Measurements from ENCODE around the gene RASSF7.

Gene RASSF7

DNA sequence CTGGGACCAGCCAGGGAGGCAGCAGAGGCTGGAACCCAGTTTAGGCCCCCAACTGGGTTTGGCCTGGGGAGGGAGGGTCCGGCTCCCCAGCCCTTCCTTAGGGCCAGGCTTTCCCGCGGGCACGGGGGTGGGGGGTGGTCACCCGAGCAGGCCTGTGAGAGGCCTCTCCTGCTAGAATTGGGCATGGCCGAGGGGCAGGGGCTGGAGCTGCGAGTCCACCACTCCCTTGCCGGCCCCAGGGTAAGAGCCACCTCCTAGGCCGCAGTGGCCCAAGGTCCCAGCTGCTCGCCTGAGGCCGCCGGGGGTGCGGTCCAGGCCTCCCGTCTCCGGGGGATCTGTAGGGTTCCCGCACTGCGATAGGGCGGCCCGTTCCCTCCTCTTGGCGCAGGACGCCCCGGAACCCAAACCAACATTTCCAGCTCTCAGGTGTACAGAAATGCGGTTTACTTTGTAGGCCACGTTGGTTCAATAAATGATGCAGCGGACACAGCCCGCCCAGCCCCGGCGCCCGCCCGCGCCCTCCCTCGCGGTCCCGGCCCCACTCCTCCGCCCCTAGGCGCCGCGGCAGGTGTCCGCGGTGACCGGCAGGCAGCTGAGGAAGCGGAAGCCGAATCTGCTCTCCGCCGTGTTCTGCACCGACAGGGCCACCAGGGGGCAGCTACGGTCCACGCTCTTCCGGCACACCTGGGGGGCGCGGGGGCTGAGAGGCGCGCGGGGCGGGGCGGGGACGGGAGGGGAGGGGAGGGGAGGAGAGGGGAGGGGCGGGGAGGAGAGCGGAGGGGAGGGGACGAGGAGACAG, 6.1 kb upstream of the RASSF7 start:
- Mint-ChIP-seq H3K9me3 (no peaks in the 10 kb centered on the region), H3K4me1 (peaks cover under 1% of the 10 kb centered on the region), H3K27ac (no peak overlapping the region), H3K36me3 (peaks cover under 1% of the 10 kb centered on the region), H3K4me3 (peak overlapping the region; percentile 42)
- ATAC-seq (peak; percentile 78), DNase-seq (ENCODE audit: low spot score in 2 of 2) (peak; percentile 65 to 82)

DNA sequence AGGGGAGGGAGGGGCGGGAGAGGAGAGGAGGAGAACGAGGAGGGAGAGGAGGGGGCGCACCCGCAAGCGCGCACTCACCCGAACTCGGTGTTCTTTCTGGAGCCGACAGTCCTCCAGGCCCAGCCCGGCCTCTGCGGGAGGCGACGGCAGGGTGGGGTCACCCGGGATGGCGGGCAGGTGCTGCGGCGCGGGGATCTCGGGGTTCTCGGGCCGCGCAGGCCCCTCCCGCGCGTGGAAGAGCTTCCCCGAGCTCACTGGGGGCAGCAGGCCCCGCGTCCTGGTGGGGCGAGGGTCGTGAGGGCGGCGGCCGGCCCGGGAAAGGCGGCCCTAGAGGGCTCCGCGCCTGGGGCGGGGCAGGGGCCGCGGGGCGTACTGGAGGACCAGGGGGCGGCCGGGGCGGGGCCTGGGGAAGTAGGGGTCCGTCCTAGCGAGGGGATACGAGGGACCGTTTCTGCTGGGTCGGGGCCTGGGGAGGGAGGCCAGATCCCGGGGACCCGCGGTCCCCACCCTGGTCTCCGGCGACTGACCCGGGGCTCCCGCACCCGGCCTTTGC, 5.5 kb upstream of the RASSF7 start:
- Mint-ChIP-seq H3K36me3 (peaks cover 7% of the 10 kb centered on the region), H3K27ac (no peak overlapping the region), H3K4me3 (peak overlapping the region; percentile 42), H3K4me1 (peaks cover 7% of the 10 kb centered on the region), H3K9me3 (no peaks in the 10 kb centered on the region)
- no peak for DNase-seq (ENCODE audit: low spot score in 2 of 2)
- peak; percentile 4 for ATAC-seq

DNA sequence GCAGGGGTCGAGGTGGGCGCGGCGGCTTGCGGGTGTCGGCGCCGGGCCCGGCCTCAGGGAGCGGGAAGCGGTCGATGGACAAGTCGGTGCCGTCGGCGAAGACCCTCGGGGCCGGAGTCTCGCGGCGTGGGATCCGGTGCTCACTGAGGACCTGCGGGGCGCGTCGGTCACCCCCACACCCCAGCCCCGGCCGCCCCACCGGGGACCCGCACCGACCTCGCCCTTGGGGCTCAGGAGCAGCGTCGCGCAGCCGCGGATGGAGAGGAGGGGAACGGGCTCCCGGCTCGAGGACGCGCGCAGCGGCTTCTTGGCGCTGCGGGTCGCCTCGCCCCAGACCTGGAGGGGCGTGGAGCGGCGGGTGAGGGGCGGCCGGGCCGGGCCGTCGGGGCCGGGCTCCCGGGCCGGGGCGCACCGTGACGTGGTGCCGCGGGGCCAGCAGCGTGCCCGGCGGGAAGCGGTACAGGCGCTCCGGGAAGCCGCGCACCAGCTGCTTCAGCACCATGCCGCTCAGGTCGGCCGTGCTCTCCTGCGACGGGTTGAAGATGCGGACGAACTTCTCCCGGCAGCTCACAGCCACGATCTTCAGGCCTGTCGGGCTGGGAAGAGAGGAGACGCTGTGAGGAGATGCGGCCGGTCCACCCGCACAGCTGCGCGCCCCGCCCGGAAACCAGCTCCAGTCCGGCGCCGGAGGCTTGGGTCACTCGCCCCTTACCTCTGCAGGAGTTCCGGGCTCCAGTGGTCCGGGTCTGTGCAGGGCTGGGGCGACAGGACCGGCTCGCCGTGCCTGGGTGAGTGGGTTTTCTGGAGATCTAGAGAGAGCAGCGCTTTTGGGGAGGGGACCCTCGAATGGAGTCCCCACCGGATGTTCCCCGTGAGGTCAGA, 4.7 kb upstream of the RASSF7 start:
- H3K36me3 Mint-ChIP-seq, result peaks cover 7% of the 10 kb centered on the region
- peak overlapping the region; percentile 42 for H3K4me3 Mint-ChIP-seq
- peaks cover 8% of the 10 kb centered on the region for H3K4me1 Mint-ChIP-seq
- no peaks in the 10 kb centered on the region for H3K9me3 Mint-ChIP-seq
- H3K27ac Mint-ChIP-seq, result no peak overlapping the region
- no peak for ATAC-seq
- DNase-seq (ENCODE audit: low spot score in 2 of 2), result no peak

DNA sequence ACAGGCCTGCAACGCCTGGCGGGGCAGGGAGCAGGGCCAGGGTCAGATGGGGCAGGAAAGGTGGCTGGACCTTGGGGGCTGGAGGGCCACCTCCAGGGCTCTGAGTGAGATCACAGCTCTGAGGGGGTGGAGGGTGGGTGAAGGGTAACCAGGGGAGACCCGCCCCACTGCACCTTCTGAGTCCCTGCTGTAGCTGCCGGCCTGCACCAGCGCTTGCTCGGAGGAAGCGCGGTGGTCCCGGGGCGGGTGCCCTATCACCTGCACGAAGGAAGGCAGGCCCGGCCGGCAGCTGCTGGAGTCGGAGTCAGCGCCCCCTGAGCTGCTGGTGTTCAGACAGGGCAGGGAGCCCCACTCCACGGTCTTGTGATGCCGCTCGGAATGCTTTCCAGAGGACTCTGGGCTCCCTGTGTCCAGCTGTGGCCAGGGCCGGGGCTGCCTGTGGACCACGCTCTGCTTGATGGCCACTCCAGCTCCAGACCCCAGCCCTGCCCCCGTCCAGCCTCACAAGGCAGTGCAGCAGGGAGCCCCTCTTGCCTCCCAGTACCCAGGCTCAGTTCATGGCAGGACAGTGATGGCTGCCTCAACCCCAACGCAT, 4.0 kb upstream of the RASSF7 start:
- peak in 1 of 2 donors; percentile 60 for DNase-seq (ENCODE audit: low spot score in 2 of 2)
- Mint-ChIP-seq H3K4me1 (peaks cover 13% of the 10 kb centered on the region), H3K4me3 (peak overlapping the region; percentile 42), H3K9me3 (no peaks in the 10 kb centered on the region), H3K36me3 (peaks cover 14% of the 10 kb centered on the region), H3K27ac (no peak overlapping the region)
- no peak for ATAC-seq

DNA sequence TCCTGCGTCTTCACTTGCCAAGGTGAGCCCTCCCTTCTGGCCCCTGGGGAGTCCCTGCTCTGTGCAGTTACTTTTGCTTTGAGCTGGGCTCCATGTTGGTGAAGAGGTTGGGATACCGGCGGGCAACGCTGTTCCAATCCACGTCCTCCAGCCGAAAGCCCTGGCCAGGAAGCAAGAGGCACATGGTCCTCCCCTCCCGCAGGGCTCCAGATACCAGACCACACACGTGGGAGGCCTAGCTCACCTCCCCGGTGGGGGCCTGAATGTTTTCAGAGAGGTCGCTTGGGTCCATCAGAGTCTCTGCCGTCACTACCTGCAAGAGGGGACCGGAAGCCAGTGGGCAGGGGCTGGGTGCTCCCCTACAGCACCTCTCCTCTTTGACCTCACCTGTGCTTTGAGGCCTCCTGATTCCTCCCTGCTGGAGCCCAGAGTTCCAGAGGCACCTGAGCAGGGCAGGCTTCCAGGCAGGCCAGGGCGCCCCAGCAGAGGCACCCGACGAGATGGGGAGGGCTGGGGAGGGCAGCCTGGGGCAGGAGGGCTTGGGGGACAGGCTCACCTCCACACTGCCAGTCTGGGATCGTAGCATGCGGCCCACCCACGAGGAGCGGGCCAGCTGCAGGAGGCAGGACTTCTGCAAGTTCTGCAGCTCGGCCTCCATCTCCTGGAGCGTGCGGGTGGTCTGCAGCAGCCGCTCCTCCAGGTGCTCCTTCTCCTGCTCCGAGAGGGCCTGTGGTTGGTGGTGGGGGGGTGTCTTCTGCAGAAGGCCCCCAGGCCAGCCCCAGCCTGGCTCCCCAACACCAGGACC, 3.2 kb upstream of the RASSF7 start:
- H3K27ac Mint-ChIP-seq, result no peak overlapping the region
- peaks cover 15% of the 10 kb centered on the region for H3K4me1 Mint-ChIP-seq
- DNase-seq (ENCODE audit: low spot score in 2 of 2), result peak in 1 of 2 donors; percentile 56
- peak overlapping the region; percentile 42 for H3K4me3 Mint-ChIP-seq
- ATAC-seq, result no peak
- H3K9me3 Mint-ChIP-seq, result no peaks in the 10 kb centered on the region
- peaks cover 16% of the 10 kb centered on the region for H3K36me3 Mint-ChIP-seq

DNA sequence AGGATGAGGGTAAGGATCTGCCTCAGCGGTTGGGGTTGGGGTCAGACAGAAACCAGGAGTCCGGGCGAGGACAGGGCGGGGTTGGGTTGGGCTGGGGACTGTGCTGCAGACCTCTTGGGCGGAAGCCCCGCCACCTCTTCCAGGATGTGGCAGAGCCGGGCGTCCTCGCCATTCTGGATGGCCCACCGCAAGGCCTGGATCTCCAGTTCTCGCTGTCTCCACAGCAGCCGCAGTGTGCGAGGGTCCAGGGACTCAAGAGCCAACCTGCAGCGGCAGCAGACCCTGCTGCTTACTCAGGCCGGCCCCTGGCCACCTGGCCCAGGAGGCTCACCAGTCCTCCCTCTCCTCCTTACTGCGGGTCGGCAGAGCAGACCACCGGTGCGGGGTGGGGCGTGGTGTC, 2.3 kb upstream of the RASSF7 start:
- H3K36me3 Mint-ChIP-seq, result peaks cover 20% of the 10 kb centered on the region
- no peak overlapping the region for H3K4me3 Mint-ChIP-seq
- no peaks in the 10 kb centered on the region for H3K9me3 Mint-ChIP-seq
- H3K4me1 Mint-ChIP-seq, result peaks cover 16% of the 10 kb centered on the region
- H3K27ac Mint-ChIP-seq, result no peak overlapping the region
- no peak for DNase-seq (ENCODE audit: low spot score in 2 of 2)
- ATAC-seq, result no peak

DNA sequence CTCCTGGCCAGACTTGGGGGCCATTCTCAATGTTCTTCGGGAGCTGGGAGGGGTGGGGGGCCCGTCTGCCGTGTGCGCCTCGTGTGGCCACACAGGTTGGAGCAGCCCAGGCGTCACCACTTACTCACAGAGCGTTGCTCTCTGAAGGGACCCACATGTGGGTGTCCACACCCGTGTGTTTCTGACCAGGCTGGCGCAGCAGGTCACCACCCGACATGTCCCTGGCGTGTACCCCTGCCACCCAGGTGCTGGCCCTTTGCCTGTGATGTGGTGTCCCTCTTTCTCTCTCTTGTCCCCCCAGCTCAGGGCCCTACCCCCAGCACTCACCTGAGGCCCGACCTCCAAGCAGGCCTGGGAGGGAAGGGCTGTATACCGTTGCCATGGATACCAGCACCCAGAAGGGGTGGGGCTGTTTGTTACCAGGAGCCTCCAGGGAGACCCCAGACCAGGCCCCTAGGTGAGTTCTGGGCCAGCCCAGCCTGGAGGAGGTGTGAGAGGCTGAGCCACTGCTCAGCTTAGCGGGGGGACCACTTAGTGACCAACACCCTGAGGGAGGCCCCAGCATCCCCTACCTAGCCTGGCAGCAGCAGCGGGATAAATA, 1.6 kb upstream of the RASSF7 start:
- peak in 1 of 2 donors; percentile 54 for DNase-seq (ENCODE audit: low spot score in 2 of 2)

DNA sequence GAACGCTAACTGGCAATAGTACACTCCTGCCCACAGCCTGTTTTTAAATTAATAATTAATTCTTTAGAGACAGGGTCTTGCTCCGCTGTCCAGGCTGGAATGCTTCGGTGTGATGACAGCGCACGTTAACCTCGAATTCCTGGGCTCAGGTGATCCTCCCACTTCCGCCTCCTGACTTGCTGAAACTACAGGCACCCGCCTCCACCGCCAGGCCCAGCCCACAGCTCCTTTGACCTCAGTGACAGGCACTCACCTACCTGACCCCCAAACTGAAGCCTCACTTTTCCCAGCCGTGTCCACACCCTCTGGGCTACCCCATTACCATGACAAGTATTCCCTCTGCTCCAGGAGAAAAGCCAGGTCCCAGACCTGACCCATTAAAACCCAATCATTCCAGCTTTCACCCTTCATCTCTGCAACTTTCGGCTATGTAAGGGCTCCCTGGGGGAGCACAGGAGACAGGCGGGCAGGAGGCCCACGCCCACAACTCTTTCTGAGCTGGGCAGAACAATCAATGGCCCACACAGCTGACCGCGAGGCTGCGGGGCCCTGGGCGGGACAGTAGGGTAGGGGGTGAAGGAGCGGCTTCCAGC, 962 bp upstream of the RASSF7 start:
- H3K9me3 Mint-ChIP-seq, result no peaks in the 10 kb centered on the region
- DNase-seq (ENCODE audit: low spot score in 2 of 2) (peak in 1 of 2 donors; percentile 55), ATAC-seq (no peak)
- peaks cover 32% of the 10 kb centered on the region for H3K36me3 Mint-ChIP-seq
- H3K4me3 Mint-ChIP-seq, result peak overlapping the region; percentile 85
- H3K4me1 Mint-ChIP-seq, result peaks cover 20% of the 10 kb centered on the region
- H3K27ac Mint-ChIP-seq, result peak overlapping the region; percentile 29

More for the DNA sequence above, 1.6 kb upstream of the RASSF7 start:
- Mint-ChIP-seq H3K27ac (no peak overlapping the region), H3K4me1 (peaks cover 20% of the 10 kb centered on the region), H3K36me3 (peaks cover 26% of the 10 kb centered on the region), H3K9me3 (no peaks in the 10 kb centered on the region), H3K4me3 (peak overlapping the region; percentile 85)
- ATAC-seq, result no peak

DNA sequence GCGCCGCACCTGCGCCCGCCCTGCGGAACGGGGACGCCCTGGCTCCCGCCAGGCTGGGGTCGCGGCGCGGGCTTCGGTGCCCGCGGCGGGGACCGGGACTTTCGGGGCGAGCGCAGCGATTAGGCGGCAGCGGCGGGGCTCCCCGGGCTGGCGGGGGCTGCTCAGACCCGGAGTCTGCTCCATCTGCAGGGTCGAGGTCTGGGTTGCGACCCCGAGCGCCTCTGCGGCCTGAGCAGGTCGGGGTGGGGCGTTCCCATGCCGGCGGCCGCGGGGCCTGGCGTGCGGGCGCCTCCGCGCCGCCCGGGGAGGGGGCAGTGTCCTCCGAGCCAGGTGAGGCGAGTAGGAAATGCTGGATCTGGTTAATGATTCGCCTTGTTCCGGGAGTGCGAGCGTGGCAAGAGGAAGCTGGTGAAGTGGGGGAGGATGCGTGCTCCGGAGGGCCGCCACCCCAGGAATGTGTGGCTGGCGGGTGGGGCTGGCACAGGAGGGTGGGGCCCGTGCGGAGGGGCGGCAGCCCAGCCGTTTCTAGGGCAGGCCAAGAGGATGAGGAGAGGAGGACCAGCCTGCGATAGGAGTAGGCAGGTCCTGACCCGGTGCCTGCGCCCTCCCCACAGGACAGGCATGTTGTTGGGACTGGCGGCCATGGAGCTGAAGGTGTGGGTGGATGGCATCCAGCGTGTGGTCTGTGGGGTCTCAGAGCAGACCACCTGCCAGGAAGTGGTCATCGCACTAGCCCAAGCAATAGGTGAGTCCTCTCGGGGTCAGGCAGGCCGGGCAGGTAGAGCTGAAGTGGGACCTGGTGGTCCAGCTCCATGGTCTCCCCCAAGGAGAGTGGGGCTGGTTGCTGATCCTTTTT, 606 bp downstream of the RASSF7 start:
- H3K27ac Mint-ChIP-seq, result peak overlapping the region; percentile 86
- peak overlapping the region; percentile 85 for H3K4me3 Mint-ChIP-seq
- peaks cover 20% of the 10 kb centered on the region for H3K4me1 Mint-ChIP-seq
- peak; percentile 51 for ATAC-seq
- H3K9me3 Mint-ChIP-seq, result no peaks in the 10 kb centered on the region
- peaks cover 40% of the 10 kb centered on the region for H3K36me3 Mint-ChIP-seq
- no peak for DNase-seq (ENCODE audit: low spot score in 2 of 2)

DNA sequence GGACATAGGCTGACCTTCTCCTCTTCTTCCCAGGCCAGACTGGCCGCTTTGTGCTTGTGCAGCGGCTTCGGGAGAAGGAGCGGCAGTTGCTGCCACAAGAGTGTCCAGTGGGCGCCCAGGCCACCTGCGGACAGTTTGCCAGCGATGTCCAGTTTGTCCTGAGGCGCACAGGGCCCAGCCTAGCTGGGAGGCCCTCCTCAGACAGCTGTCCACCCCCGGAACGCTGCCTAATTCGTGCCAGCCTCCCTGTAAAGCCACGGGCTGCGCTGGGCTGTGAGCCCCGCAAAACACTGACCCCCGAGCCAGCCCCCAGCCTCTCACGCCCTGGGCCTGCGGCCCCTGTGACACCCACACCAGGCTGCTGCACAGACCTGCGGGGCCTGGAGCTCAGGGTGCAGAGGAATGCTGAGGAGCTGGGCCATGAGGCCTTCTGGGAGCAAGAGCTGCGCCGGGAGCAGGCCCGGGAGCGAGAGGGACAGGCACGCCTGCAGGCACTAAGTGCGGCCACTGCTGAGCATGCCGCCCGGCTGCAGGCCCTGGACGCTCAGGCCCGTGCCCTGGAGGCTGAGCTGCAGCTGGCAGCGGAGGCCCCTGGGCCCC, 1.4 kb downstream of the RASSF7 start:
- Mint-ChIP-seq H3K27ac (no peak overlapping the region), H3K36me3 (peaks cover 48% of the 10 kb centered on the region), H3K4me1 (peaks cover 20% of the 10 kb centered on the region), H3K4me3 (peak overlapping the region; percentile 85), H3K9me3 (no peaks in the 10 kb centered on the region)
- DNase-seq (ENCODE audit: low spot score in 2 of 2) (no peak), ATAC-seq (no peak)

DNA sequence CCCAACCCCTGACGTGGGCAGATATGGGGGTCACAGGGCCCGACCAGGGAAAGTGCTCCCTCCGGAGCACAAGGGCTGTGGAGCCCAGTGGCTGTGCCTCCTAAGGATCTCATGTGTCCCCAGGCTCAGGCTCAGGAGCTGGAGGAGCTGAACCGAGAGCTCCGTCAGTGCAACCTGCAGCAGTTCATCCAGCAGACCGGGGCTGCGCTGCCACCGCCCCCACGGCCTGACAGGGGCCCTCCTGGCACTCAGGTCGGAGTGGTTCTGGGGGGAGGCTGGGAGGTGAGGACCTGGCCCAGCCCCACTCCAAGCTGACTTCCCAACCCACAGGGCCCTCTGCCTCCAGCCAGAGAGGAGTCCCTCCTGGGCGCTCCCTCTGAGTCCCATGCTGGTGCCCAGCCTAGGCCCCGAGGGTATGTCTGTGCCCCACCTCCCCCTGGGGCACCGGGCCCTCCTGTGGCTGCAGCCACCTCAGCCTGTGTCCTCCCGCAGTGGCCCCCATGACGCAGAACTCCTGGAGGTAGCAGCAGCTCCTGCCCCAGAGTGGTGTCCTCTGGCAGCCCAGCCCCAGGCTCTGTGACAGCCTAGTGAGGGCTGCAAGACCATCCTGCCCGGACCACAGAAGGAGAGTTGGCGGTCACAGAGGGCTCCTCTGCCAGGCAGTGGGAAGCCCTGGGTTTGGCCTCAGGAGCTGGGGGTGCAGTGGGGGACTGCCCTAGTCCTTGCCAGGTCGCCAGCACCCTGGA, 2.5 kb downstream of the RASSF7 start:
- peaks cover 59% of the 10 kb centered on the region for H3K36me3 Mint-ChIP-seq
- DNase-seq (ENCODE audit: low spot score in 2 of 2), result no peak
- no peak overlapping the region for H3K27ac Mint-ChIP-seq
- no peak overlapping the region for H3K4me3 Mint-ChIP-seq
- no peaks in the 10 kb centered on the region for H3K9me3 Mint-ChIP-seq
- no peak for ATAC-seq
- H3K4me1 Mint-ChIP-seq, result peaks cover 20% of the 10 kb centered on the region

DNA sequence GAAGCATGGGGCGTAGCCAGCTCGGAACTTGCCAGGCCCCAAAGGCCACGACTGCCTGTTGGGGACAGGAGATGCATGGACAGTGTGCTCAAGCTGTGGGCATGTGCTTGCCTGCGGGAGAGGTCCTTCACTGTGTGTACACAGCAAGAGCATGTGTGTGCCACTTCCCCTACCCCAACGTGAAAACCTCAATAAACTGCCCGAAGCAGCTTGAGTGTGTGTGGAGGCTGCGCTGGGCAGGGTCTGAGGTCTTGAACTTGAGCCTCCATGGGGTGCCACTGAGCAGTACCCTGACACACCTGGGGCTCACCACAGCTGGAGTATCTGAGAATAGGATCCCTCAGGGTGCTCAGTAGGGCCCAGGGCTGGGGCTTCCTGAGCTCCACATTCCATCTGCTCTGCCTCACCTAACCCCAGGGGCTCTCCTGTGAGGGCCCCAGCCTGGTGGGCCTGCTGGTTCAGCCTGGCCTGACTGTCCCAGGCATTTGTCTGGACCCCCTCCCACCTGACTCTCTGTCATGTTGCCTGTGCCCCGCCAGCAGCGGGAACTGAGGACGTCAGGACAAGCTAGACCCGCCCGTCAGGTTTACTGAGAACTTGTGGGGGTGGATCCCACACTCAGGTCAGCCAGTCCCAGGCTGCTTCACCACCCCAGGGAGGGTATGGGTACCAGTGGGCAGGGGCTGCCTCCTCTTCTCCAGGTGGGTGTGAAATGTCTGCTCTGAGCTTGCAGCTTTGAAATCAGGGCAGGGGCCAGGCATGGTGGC, 3.2 kb downstream of the RASSF7 start:
- no peak overlapping the region for H3K4me3 Mint-ChIP-seq
- H3K36me3 Mint-ChIP-seq, result peaks cover 60% of the 10 kb centered on the region
- peaks cover 20% of the 10 kb centered on the region for H3K4me1 Mint-ChIP-seq
- ATAC-seq (no peak), DNase-seq (ENCODE audit: low spot score in 2 of 2) (no peak)
- peak overlapping the region; percentile 63 for H3K27ac Mint-ChIP-seq
- H3K9me3 Mint-ChIP-seq, result no peaks in the 10 kb centered on the region
